Keratinocyte (primary cell): ENCODE measurements around the gene MYL12B. TPM values are rescaled to one million over a fixed set of nuclear protein-coding genes. Genes with fewer than 3 reads are reported as not detected.

ENCODE experiments used
- DNase-seq: peaks from one replicate; pipeline ENCODE4 v3.0.0-alpha.2; 2011; ENCODE audit warnings: low read depth, missing footprints, low spot score
- FAIRE-seq: peaks from 2 replicates; lab custom pipeline; 2011; peaks lifted over from hg19 to GRCh38; lab: Jason Lieb, UNC
- H2AFZ ChIP-seq: 2 replicates; pipeline ENCODE4 v1.6.0; 2012; ENCODE audit warnings: low read length, control low read depth, inconsistent platforms; ENCODE audit not compliant: control insufficient read depth
- H3K27ac ChIP-seq: 2 replicates; pipeline ENCODE4 v1.5.1; 2011; ENCODE audit warnings: low read length; ENCODE audit not compliant: control insufficient read depth, insufficient read depth
- H3K27me3 ChIP-seq: 3 replicates; pipeline ENCODE4 v1.6.0; 2011; ENCODE audit warnings: low read length; ENCODE audit not compliant: control insufficient read depth, insufficient read depth; ENCODE audit errors: extremely low read depth
- H3K36me3 ChIP-seq, 2 experiments: 2 replicates in 1 of 2; 3 replicates in 1 of 2; pipeline ENCODE4 v1.5.1; 2011; ENCODE audit warnings: low read length in 2 of 2, mild to moderate bottlenecking in 1 of 2; ENCODE audit not compliant: control insufficient read depth in 2 of 2, insufficient read depth in 2 of 2; ENCODE audit errors: extremely low read depth in 1 of 2
- H3K4me1 ChIP-seq: 3 replicates; pipeline ENCODE4 v1.5.1; 2011; ENCODE audit warnings: low read length; ENCODE audit not compliant: control insufficient read depth, insufficient read depth; ENCODE audit errors: extremely low read depth
- H3K4me2 ChIP-seq: 3 replicates; pipeline ENCODE4 v1.6.0; 2011; ENCODE audit warnings: low read depth, low read length; ENCODE audit not compliant: control insufficient read depth, insufficient read depth; ENCODE audit errors: extremely low read depth
- H3K4me3 ChIP-seq, 3 experiments: fragments of 200-600 bp in 1 of 3; sonication (generic) in 1 of 3; 2 replicates in 2 of 3; 3 replicates in 1 of 3; pipeline ENCODE4 v1.5.1; 2011 to 2016; ENCODE audit warnings: low read length in 3 of 3, mild to moderate bottlenecking in 3 of 3, control low read depth in 2 of 3, inconsistent platforms in 1 of 3, low read depth in 1 of 3, mixed read lengths in 1 of 3, mixed run types in 1 of 3, moderate library complexity in 1 of 3; ENCODE audit not compliant: control insufficient read depth in 2 of 3, insufficient read depth in 2 of 3; ENCODE audit errors: extremely low read depth in 1 of 3
- H3K79me2 ChIP-seq: 2 replicates; pipeline ENCODE4 v1.6.0; 2012; ENCODE audit warnings: low read length; ENCODE audit not compliant: control insufficient read depth, insufficient read depth
- H3K9ac ChIP-seq: 3 replicates; pipeline ENCODE4 v1.6.0; 2011; ENCODE audit warnings: low read length; ENCODE audit not compliant: control insufficient read depth, insufficient read depth; ENCODE audit errors: extremely low read depth
- H3K9me1 ChIP-seq: 3 replicates; pipeline ENCODE4 v1.6.0; 2011; ENCODE audit warnings: low read length; ENCODE audit not compliant: control insufficient read depth, insufficient read depth; ENCODE audit errors: extremely low read depth
- H3K9me3 ChIP-seq: 2 replicates; pipeline ENCODE4 v1.5.1; 2012; ENCODE audit warnings: low read depth, low read length; ENCODE audit not compliant: control insufficient read depth
- H4K20me1 ChIP-seq: 3 replicates; pipeline ENCODE4 v1.6.0; 2011; ENCODE audit warnings: low read length; ENCODE audit not compliant: control insufficient read depth, insufficient read depth; ENCODE audit errors: extremely low read depth
- EZH2 ChIP-seq: IDR thresholded peaks from one replicate; pipeline ENCODE4 v1.6.1; 2012; ENCODE audit warnings: inconsistent platforms, mild to moderate bottlenecking, low read length, moderate library complexity
- dilution Hi-C: fragments of 300-500 bp; cut with MboI; formaldehyde crosslinking; loops from one replicate; pipeline ENCODE4 v1.7.0; 2020; ENCODE audit warnings: low sequenced_read_pairs; ENCODE audit not compliant: extremely low pct_ligation_motif_present
- polyA plus RNA-seq, 5 experiments: library from polyadenylated mRNA; depleted of rRNA in 3 of 5; stranded (reverse) in 3 of 5; stranded (forward) in 1 of 5; unstranded in 1 of 5; fragments of >200 nt; gene quantifications; 1 replicate in 1 of 5; 2 replicates in 3 of 5; 3 replicates in 1 of 5; pipeline versions ENCODE4 v1.2.1 to v1.2.3, GENCODE V29; 2011 to 2012; ENCODE audit warnings: missing spikeins in 2 of 5, low read depth in 1 of 5, low replicate concordance in 1 of 5
- TF ChIP-seq, protein P1 (sequence below), 3 experiments: IDR thresholded peaks in 1 of 3; conservative IDR thresholded peaks in 1 of 3; optimal IDR thresholded peaks in 1 of 3; 2 replicates in 2 of 3; 3 replicates in 1 of 3; pipeline versions ENCODE3 to v1.5.1; 2011; ENCODE audit warnings: low read length in 3 of 3, mild to moderate bottlenecking in 3 of 3, moderate library complexity in 2 of 3, control low read depth in 1 of 3, inconsistent platforms in 1 of 3; ENCODE audit not compliant: insufficient read depth in 2 of 3; ENCODE audit errors: extremely low read depth in 1 of 3

MYL12B gene
- polyA plus RNA-seq, 1 donor (not counting 4 experiments of a cell fraction or from before 2014, with no cell fraction given): 1,224 TPM

GRCh38 chr18:3256693-3257626, 5.0 kb upstream of the MYL12B start:
- Histone ChIP-seq H2AFZ (no peak overlapping the region), H3K27ac (no peak overlapping the region), H3K4me3 (no peak overlapping the region), H3K4me2 (no peak overlapping the region), H3K9me3 (no peaks in the 10 kb centered on the region), H3K9ac (no peak overlapping the region), H3K79me2 (peaks cover 28% of the 10 kb centered on the region), H4K20me1 (no peaks in the 10 kb centered on the region), H3K36me3 (peaks cover 11 to 40% of the 10 kb centered on the region in 2 experiments), H3K27me3 (no peaks in the 10 kb centered on the region), H3K4me1 (peaks cover 6% of the 10 kb centered on the region), H3K9me1 (peaks cover 3% of the 10 kb centered on the region)
- FAIRE-seq (no peak), DNase-seq (no peak)
- dilution Hi-C loops: no loop called here
- TF ChIP-seq, protein P1, sequence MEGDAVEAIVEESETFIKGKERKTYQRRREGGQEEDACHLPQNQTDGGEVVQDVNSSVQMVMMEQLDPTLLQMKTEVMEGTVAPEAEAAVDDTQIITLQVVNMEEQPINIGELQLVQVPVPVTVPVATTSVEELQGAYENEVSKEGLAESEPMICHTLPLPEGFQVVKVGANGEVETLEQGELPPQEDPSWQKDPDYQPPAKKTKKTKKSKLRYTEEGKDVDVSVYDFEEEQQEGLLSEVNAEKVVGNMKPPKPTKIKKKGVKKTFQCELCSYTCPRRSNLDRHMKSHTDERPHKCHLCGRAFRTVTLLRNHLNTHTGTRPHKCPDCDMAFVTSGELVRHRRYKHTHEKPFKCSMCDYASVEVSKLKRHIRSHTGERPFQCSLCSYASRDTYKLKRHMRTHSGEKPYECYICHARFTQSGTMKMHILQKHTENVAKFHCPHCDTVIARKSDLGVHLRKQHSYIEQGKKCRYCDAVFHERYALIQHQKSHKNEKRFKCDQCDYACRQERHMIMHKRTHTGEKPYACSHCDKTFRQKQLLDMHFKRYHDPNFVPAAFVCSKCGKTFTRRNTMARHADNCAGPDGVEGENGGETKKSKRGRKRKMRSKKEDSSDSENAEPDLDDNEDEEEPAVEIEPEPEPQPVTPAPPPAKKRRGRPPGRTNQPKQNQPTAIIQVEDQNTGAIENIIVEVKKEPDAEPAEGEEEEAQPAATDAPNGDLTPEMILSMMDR (optimal IDR thresholded peaks at IDR 0.05 in 1 of 3, IDR thresholded peaks at IDR 0.05 in 1 of 3, conservative IDR thresholded peaks at IDR 0.05 in 1 of 3; ENCODE audit: extremely low read depth in 1 of 3, insufficient read depth in 2 of 3, low read length in 3 of 3): no peak
- TF ChIP-seq EZH2: no peak

DNA sequence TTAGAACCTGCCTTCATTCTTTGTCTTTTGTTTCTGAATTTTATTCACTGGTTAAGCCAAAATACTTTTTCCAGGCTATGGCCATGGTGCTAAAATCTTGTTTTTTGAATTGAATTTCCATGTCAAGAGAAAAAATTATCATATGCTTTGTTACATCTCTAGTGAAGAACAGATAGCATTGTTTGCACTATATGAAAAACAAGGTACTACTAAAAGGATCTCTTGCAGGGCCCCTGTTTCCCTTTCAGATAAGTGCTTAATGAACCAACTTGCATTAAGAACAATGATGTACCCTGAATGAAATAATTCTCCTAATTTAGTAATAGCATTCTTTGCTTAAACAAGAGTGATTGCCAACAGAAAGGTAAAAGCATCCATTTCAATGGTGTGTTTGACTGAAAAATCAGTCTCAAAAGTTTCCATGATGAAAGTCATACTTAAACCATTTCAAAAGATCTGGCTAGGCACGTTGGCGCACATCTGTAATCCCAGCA, 4.3 kb upstream of the MYL12B start:
- Histone ChIP-seq H2AFZ (no peak overlapping the region), H3K4me1 (peaks cover 6% of the 10 kb centered on the region), H3K36me3 (peaks cover 9 to 40% of the 10 kb centered on the region in 2 experiments), H3K9me3 (no peaks in the 10 kb centered on the region), H3K79me2 (peaks cover 30% of the 10 kb centered on the region), H3K4me2 (no peak overlapping the region), H4K20me1 (no peaks in the 10 kb centered on the region), H3K4me3 (no peak overlapping the region), H3K27me3 (no peaks in the 10 kb centered on the region), H3K9ac (no peak overlapping the region), H3K27ac (no peak overlapping the region), H3K9me1 (peaks cover 3% of the 10 kb centered on the region)
- DNase-seq: no peak
- dilution Hi-C loops: no loop called here
- no peak for TF ChIP-seq EZH2
- TF ChIP-seq, protein P1 (optimal IDR thresholded peaks at IDR 0.05 in 1 of 3, IDR thresholded peaks at IDR 0.05 in 1 of 3, conservative IDR thresholded peaks at IDR 0.05 in 1 of 3; ENCODE audit: extremely low read depth in 1 of 3, insufficient read depth in 2 of 3, low read length in 3 of 3): no peak
- FAIRE-seq: no peak
